ENCODE results near the gene BCL3.

The BCL3 gene

GRCh38 chr19:44776402-44777096, 28.0 kb downstream of the BCL3 start:
- TF ChIP-seq YY2 (tag by site-specific recombination; IDR thresholded peaks at IDR 0.05) = no peak
- TF ChIP-seq OSR2 (tag by site-specific recombination; IDR thresholded peaks at IDR 0.05) = no peak
- TF ChIP-seq ZFHX2 (tag by site-specific recombination; conservative IDR thresholded peaks at IDR 0.05) = 0 out of 2 replicates have a peak, but pooled peaks have one; percentile 19
- no peak for TF ChIP-seq PRDM1 (tag by site-specific recombination; IDR thresholded peaks at IDR 0.05)
- no peak for TF ChIP-seq ZNF202 (tag by site-specific recombination; IDR thresholded peaks at IDR 0.05; ENCODE audit: borderline replicate concordance)
- TF ChIP-seq EGR2 (tag by site-specific recombination; IDR thresholded peaks at IDR 0.05; ENCODE audit: low read depth) = peak; percentile 28; the same call in 1 of the 2 replicates
- Histone ChIP-seq H3K4me1 (ENCODE audit: control insufficient read depth, insufficient read depth, low read length) (0 out of 2 replicates have a peak, but pooled peaks cover 4% of the 10 kb centered on the region), H3K27ac (ENCODE audit: extremely low read depth, low read depth, low read length) (no peak overlapping the region), H3K36me3 (ENCODE audit: control insufficient read depth in 2 of 2, insufficient read depth in 1 of 2, low read length in 2 of 2) (no peaks in the 10 kb centered on the region), H3K4me3 (ENCODE audit: low read depth, low read length) (no peak overlapping the region), H3K9me3 (ENCODE audit: control insufficient read depth, insufficient read depth, low read depth, low read length) (no peaks in the 10 kb centered on the region)
- CTCF ChIA-PET = interaction anchor here (0.6 to 1.9 kb wide), 7 partner anchors 10 to 1114 kb away, joined by 3 to 7 read pairs (median 3); no protein-coding TSS in a partner anchor
- POLR2A ChIA-PET = interaction anchor here (0.6 kb wide), 1 partner anchor 289 kb away, joined by 3 read pairs; no protein-coding TSS in a partner anchor

- Histone ChIP-seq H3K4me3 (ENCODE audit: low read depth, low read length) (no peak within 1 kb of the TSS), H3K27ac (ENCODE audit: extremely low read depth, low read depth, low read length) (no peak within 1 kb of the TSS), H3K4me1 (ENCODE audit: control insufficient read depth, insufficient read depth, low read length) (0 out of 2 replicates have a peak, but pooled peaks cover 4% of the 10 kb centered on the region), H3K36me3 (ENCODE audit: control insufficient read depth in 2 of 2, insufficient read depth in 1 of 2, low read length in 2 of 2) (no peaks in the 10 kb centered on the region), H3K9me3 (ENCODE audit: control insufficient read depth, insufficient read depth, low read depth, low read length) (no peaks in the 10 kb centered on the region)
- TF ChIP-seq ZNF473 (tag by site-specific recombination; IDR thresholded peaks at IDR 0.05) = no peak
- no peak for TF ChIP-seq ZBTB17 (tag by site-specific recombination; IDR thresholded peaks at IDR 0.05)
- TF ChIP-seq ZNF704 (tag by site-specific recombination; IDR thresholded peaks at IDR 0.05) = no peak
- TF ChIP-seq TCF7L2 (IDR thresholded peaks at IDR 0.05; ENCODE audit: borderline replicate concordance, low read depth, low read length) = no peak
- TF ChIP-seq ZNF354C (tag by site-specific recombination; IDR thresholded peaks at IDR 0.05; ENCODE audit: borderline replicate concordance, low read depth) = no peak
- TF ChIP-seq SETDB1 (IDR thresholded peaks at IDR 0.05; ENCODE audit: insufficient read length, low read length) = no peak
- TF ChIP-seq PRDM6 (tag by site-specific recombination; IDR thresholded peaks at IDR 0.05) = no peak
- no peak for TF ChIP-seq ZNF830 (tag by site-specific recombination; IDR thresholded peaks at IDR 0.05; ENCODE audit: low read depth)
- no peak for TF ChIP-seq ZNF639 (tag by site-specific recombination; IDR thresholded peaks at IDR 0.05)
- TF ChIP-seq ZNF560 (tag by site-specific recombination; IDR thresholded peaks at IDR 0.05; ENCODE audit: borderline replicate concordance) = no peak
- no peak for TF ChIP-seq ZBTB1 (tag by site-specific recombination; IDR thresholded peaks at IDR 0.05)
- no peak for TF ChIP-seq ZNF449 (tag by site-specific recombination; IDR thresholded peaks at IDR 0.05)
- no peak for TF ChIP-seq PBX3 (CRISPR knock-in tag; IDR thresholded peaks at IDR 0.05)
- no peak for TF ChIP-seq ZXDB (tag by site-specific recombination; IDR thresholded peaks at IDR 0.05)
- ChIA-PET POLR2A (no interaction called here), CTCF (interaction anchor here (1.9 kb wide), 1 partner anchor 54 kb away, joined by 7 read pairs; no protein-coding TSS in a partner anchor)
Observed at GRCh38 chr19:44777715-44778347, 29.3 kb downstream of the BCL3 start, which contains the start of gene CBLC. Gene CBLC, plus strand, starts transcription at chr19:44777890. Its CDS starts 42 bp downstream, at chr19:44777932.
